ENCODE measurements around the gene BCAS3.

GRCh38 chr17:61326330-61326729, 648.7 kb downstream of the BCAS3 start:
- TF ChIP-seq POLR2AphosphoS5 (IDR thresholded peaks at IDR 0.05; ENCODE audit: low read depth, low read length) (no peak), TAF1 (IDR thresholded peaks at IDR 0.05; ENCODE audit: borderline replicate concordance, low read depth, low read length) (no peak), POLR2A (IDR thresholded peaks at IDR 0.05; ENCODE audit: low read depth, low read length) (no peak)
